Subcutaneous adipose tissue (tissue), 4 donors: ENCODE results near the gene LHX8. TPM values are rescaled to one million over a fixed set of nuclear protein-coding genes. Genes with fewer than 3 reads are reported as not detected.

ENCODE experiments used
- CTCF ChIP-seq: fragments of 450-650 bp; IDR thresholded peaks from one replicate; pipeline ENCODE4 v1.5.1; 2016; ENCODE audit warnings: low read depth, mild to moderate bottlenecking, control low read depth, antibody characterized with exemption, moderate library complexity
- small RNA-seq: library from RNA; depleted of rRNA; stranded (forward); fragments of <200 nt; gene quantifications from one replicate; pipeline ENCODE3, GENCODE V24; 2016
- total RNA-seq, 4 donors: library from RNA; depleted of rRNA; stranded (reverse); fragments of >200 nt; gene quantifications; one replicate each; pipeline ENCODE4 v1.1.0, GENCODE V29; 2016

Gene LHX8
- total RNA-seq, 4 donors from 2014 or later = not detected

GRCh38 chr1:75198761-75199160, 64.6 kb downstream of the LHX8 start:
- no peak for TF ChIP-seq CTCF

- no peak for TF ChIP-seq CTCF
Observed at GRCh38 chr1:75202751-75203150, 68.6 kb downstream of the LHX8 start.

GRCh38 chr1:75203415-75204277, 69.5 kb downstream of the LHX8 start:
- TF ChIP-seq CTCF = no peak

GRCh38 chr1:75208862-75209261, 74.7 kb downstream of the LHX8 start:
- TF ChIP-seq CTCF = no peak

Small RNA genes lying within 50 kb of the gene (small RNA-seq; reads per million reads assigned to genes)
- gene RNU6-622P = not detected
